HG02870 (cell line): Measurements from ENCODE around the gene CLEC6A.
"Not testable (repeated sequence)": the region's sequence is repeated elsewhere in the genome, so short reads cannot be mapped to it uniquely, and the experiment has no call there.

Experiments
- ATAC-seq: cut with Tn5 transposase; IDR thresholded peaks from one replicate; pipeline ENCODE4 v1.9.1; 2021; ENCODE audit warnings: mild to moderate bottlenecking, moderate library complexity; ENCODE audit not compliant: unreplicated experiment

CLEC6A gene

DNA sequence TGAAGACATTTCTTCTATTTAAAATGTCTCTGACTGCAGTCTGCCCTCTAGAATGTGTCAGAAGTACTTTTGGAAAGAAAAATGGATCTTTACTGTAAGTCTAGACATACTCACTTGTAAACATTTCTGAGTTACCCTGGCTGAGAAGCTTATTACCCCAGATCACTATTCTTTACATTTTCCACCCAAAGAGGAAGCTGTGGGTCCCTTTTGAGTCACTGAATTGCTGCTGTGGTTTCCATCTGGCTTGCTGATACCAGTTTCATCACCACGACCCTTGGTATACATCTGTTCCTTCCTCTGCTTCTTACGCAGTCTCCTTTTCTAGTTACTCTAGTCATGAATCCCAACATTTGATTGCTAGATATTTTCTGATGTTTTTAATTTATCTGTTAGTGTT, 37.3 kb downstream of the CLEC6A start:
- ATAC-seq, result peak; percentile 98

DNA sequence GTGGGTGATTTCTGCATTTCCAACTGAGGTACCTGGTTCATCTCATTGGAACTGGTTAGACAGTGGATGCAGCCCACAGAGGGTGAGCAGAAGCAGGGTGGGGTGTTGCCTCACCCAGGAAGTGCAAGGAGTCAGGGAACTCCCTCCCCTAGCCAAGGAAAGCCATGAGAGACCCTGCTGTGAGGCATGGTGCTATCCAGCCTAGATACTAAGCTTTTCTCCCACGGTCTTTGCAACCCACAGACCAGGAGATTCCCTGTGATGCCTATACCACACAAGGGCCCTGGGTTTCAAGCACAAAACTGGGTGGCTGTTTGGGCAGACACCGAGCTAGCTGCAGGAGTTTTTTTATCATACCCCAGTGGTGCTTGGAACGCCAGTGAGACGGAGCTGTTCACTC, 39.9 kb downstream of the CLEC6A start:
- not testable (repeated sequence) for ATAC-seq

DNA sequence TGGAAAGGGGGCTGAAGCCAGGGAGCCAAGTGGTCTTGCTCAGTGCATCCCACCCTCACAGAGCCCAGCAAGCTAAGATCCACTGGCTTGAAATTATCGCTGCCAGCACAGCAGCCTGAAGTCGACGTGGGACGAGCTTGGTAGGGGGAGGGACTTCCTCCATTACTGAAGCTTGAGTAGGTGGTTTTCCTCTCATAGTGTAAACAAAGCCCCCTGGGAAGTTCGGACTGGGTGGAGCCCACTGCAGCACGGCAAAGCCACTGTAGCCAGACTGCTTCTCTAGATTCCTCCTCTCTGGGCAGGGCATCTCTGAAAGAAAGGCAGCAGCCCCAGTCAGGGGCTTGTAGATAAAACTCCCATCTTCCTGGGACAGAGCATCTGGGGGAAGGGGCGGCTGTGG, 40.3 kb downstream of the CLEC6A start:
- ATAC-seq, result not testable (repeated sequence)

DNA sequence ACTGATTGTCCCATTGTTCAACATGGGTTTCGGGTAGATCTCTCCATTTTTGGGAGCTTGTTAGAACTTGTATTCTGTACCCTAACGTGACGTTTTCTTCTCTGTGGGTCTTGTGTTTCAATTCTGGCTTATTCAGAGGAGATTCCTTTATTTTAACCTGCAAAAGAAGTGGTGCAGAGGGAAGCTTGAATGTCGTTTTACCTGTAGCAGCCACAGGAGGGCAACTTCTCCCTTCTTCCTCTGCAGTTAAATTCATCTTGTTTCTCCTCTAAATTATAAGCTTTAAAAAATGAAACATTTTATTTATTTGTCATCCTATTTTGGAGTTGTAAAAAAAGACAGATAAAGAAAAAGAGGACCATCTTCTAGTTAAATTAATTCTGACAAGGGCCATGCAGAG, 43.9 kb downstream of the CLEC6A start:
- ATAC-seq, result no peak

DNA sequence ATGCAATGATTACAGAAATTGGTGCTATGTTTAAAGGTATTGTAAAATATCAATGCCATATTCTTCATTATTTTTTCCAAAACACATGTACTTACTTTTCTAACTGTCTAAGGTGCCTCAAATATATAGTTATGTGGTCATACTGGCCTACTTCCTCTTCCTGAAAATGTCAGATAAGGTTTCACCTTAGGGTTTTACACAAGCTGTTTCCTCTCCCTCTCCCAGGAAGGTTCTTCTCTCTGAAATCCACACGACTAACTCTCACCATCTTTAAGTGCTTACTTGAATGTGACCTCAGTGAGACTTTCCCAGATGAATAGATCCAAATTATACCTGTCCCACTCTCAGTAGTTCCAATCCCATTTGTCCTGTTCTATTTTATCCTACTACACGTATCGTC, 46.0 kb downstream of the CLEC6A start:
- no peak for ATAC-seq

DNA sequence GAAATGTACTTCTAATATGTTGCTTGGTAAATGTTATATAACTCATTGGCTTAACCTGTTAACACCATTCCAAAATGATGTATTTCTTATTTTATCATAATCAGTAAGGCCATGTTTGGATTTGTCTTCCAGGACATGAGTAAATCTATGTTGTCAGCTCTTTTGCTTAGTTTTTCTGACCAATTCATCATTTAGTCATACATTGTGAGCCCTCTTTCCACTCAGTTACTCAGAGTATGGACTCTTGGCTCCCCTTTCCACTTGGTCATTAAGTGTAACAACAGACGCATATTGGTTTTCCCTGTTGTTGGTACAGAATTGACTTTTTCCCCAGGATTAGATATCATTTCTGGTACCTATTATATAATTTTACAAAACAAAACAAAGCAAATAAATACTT, 48.6 kb downstream of the CLEC6A start:
- ATAC-seq, result no peak

DNA sequence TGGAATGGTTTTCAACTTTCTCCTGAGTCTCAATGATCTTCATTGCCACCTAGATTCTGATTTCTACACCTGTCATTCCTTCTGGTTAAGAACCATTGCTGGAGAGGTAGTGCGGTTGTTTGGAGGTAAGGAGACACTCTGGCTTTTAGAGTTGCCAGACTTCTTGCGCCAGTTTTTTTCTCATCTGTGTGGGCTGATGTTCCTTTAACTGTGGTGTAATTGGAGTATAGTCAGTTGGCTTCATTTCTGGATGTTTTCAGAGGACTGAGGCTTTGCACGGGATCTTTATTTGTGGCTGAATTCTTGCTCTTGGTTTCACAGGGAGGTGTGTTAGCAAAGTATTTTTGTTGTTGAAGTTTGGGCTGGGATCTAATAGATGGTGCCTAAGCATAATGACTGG, 51.8 kb downstream of the CLEC6A start:
- no peak for ATAC-seq

DNA sequence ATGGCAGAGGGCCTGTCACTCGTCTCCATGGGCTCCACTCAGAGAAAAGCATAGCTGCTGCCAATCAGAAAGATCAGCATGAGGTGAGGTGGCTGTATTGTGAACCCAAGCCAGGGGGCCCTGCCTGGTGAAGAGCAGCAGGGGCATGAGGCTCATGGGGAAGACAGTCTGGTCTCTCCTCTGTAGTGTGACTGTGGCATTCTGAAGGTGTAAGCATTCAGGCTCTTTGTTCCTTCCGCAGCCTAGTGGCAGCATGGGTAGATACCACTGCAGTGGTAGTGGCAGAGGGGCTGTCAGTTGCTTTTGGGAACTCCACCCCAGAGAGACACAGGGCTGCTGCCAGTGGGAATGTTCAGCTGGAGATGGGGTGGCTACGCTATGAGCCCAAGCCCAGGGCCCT, 52.5 kb downstream of the CLEC6A start:
- no peak for ATAC-seq

DNA sequence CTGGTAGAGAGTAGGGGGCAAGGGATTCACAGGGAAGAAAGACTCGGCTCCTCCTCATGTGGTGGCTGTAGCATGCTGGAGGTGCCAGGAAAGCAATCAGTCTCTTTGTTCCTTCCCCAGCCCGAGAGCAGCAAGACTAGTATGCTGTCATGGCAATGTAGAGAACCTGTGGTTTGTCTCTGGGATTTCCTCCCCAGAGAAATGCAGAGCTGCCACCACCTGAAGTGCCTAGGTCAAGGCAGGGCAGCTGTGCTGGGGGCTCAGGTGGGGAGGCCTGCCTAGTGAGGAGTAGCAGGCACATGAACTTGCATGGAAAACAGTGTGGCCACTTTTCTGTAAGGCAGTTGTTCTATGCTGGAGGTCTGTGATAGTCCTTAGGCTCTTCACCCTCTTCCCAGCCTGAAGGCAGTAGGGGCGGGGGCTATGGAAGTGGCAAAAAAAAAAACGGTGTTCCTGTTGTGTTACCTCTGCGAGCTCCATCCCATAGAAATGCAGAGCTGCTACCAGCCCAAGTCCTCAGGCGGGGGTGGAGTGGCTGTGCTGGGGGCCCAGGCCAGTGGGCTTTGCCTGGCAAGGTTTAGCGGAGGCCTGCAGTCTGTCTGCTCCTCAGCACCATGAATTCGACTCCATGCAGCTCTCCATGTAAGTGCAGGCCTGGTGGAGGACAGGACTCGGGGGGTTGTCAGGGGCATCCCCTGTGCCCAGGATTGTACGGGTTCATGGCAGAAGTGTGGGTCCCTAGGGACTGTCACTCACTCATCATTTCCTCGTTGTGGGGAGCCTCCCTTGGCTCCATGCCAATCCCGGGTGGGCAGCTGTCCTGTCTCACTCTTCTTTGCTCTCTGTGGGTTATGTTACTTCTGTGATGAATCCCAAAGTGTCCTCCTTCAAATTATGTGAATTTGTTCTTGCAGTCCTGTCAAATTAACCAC, 53.4 kb downstream of the CLEC6A start:
- no peak for ATAC-seq

DNA sequence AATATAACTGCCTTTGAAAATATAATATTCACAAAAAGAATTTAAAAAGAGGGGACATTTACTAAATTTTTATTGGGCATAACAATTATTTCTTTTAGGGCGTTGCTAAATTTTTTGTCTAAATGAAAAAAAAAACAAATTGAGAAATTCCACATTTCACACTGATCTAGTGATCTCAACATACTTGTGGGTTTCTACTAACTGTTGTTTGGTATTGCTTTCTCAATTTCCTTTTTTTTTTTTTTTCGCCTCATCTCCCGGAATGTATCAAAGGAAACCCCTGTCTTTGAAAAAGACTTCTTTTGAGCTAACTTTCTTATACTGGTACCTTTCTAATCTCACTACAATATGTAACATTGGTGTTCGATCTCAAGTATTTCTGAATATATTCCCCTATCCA, 57.5 kb downstream of the CLEC6A start, which contains the start of gene CLEC4D:
TSS of gene CLEC4D (plus strand) at position 248 of the 400 bp plus-strand sequence. CDS start 230 bp downstream, outside the sequence.
- ATAC-seq, result no peak

DNA sequence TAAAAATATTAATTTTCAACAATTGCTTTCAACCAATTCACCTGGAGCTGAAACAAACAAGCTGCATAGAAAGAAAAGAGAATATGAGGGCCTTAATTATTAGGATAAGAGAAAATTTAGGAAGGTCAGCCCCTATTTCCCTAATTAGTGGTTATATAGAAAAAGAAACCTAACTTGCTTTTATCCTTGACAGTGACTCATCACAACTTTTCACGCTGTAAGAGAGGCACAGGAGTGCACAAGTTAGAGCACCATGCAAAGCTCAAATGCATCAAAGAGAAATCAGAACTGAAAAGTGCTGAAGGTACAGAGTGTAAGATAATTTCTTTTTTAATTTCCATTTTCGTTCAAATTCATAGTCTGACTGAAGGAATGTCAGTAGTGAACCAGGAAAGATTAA, 62.2 kb downstream of the CLEC6A start:
- no peak for ATAC-seq

DNA sequence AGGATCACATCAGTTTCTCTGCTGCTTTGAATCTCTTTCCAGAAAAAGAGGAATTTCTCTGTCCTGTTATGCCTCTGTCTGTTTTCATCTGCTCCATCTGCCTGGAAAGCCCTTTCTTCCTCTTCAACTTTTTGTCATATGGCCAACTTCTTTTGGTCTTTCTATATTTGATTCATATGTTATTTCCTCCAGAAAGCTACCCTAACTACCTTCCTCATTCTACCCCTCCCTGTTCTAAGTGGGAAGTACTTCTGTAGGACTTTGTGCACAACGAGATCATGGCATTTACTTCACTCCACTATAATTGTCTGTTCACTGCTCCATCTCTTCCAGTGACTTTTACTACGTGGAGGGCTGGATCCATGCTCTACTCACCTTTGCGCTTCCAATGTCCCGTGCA, 63.4 kb downstream of the CLEC6A start:
- no peak for ATAC-seq

DNA sequence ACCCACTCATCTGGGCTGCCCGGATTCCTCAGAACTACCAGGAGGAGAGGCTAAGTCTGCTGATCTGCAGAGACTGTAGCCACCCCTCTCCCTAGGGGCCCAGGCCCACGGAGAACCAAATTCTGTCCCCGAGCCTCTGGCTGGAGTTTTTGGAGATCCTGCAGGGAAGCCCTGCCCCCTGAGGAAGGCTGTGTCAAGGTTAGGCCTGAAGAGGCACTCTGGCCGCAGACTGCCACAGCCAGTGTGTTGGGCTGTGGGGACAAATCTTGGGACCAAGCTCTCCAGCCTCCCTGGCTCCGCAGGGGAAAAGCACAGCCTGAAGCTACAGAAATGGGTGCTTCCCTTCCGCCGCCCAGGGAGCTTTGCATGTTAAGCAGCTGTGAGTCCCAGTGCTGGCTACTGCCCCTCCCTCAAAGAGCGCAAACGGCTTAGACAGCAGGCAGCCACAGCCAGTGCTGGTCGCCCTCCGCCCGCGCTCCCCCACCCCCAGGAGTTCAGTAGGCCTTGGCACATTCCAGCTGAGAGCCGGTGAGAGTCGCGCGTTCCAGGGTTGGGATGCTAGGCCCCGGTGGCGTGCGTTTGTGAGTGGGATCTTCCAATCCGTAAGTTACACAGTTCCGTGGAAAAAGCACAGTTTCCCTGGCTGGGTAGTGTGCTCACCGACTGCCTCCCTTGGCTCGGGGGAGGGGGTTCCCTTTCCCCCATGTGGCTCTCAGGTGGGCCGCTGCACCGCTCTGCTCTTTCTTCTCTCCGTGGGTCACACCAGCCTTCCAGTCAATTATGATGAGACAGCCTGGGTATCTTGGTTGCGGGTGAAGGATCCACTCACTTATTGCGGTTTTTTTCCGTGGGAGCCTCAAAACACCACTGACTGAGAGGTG, 71.7 kb downstream of the CLEC6A start:
- no peak for ATAC-seq
